Measurements from ENCODE around the gene AMIGO1. TPM values are rescaled to one million over a fixed set of nuclear protein-coding genes. Genes with fewer than 3 reads are reported as not detected.

AMIGO1 gene
- total and polyA plus RNA-seq, 10 of the 15 experiments (the other 5 are each of a cell fraction or from before 2014, with no cell fraction given): 0.02 to 0.28 (median 0.08) TPM; not detected in 1

DNA sequence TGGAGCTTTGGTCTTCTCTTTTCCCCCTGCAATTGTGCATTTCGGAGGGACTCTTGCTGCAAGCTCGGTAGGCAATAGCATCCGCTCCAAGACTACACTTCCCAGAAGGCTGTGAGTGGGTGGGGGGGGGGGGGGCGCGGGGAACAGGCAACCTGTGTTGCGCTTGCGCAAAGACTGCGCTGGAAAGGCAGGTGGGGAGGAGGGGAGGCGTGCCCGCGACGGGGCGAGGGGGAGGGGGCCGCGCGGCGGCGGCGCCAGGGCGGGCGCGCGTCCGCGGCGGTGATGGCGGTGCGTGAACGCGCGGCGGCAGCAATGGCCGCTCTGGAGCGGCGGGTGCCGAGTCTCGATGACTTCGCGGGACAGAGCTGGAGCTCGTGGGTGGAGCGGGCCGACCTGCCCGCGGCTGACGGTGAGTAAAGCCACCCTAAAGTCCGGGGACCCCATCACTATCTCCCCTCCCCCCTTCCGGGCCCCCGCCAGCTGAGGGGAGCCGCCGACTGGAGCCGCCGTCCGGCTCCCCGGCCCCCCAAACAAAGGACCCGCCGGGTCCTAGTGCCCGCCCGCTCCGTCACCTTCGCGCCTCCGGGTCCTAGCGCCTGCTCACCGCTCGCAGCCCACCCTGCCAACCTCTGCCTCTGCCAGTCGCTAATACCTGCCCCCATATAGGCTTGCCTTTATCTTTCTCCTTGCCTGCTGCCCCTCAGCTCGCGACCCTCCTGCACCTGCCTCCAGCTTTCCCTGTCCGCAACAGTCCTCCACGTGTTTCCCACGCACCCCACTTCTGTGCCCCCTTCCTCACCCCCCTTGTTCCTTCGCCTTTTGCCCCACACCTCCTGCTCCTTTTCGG lies 25.6 kb downstream of the AMIGO1 start, which contains the start of gene ATXN7L2 (continued):
- TF ChIP-seq, protein P1, sequence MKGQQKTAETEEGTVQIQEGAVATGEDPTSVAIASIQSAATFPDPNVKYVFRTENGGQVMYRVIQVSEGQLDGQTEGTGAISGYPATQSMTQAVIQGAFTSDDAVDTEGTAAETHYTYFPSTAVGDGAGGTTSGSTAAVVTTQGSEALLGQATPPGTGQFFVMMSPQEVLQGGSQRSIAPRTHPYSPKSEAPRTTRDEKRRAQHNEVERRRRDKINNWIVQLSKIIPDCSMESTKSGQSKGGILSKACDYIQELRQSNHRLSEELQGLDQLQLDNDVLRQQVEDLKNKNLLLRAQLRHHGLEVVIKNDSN (IDR thresholded peaks at IDR 0.05; ENCODE audit: borderline replicate concordance, extremely low read length, insufficient read depth, low read depth, low read length): no peak
- TF ChIP-seq CBX5 (IDR thresholded peaks at IDR 0.05; ENCODE audit: low read depth) (no peak), POLR2A (IDR thresholded peaks at IDR 0.05; ENCODE audit: low read depth, low read length) (peak; percentile 91), PAX8 (IDR thresholded peaks at IDR 0.05) (no peak), ZBTB11 (CRISPR knock-in tag; IDR thresholded peaks at IDR 0.05) (no peak), STAT1 (conservative IDR thresholded peaks at IDR 0.05) (no peak), HSF1 (IDR thresholded peaks at IDR 0.05; ENCODE audit: low read depth, low read length) (no peak), RAD21 (IDR thresholded peaks at IDR 0.05; ENCODE audit: insufficient read depth, low read depth, low read length) (no peak), MEF2B (IDR thresholded peaks at IDR 0.05; ENCODE audit: partially characterized antibody, poor library complexity, severe bottlenecking) (peak; percentile 70), PAX5 (IDR thresholded peaks at IDR 0.05; ENCODE audit: borderline replicate concordance, low read depth, low read length) (no peak; the same call in 1 of the 2 replicates), EGR1 (IDR thresholded peaks at IDR 0.05; ENCODE audit: borderline replicate concordance in 1 of 2, low read depth in 2 of 2, low read length in 2 of 2) (peak; percentile 42 to 98), FOS (IDR thresholded peaks at IDR 0.05; ENCODE audit: borderline replicate concordance, extremely low read depth, insufficient read length) (no peak), FOXK2 (IDR thresholded peaks at IDR 0.05) (0 out of 2 replicates have a peak, but pooled peaks have one; percentile 40), RAD51 (IDR thresholded peaks at IDR 0.05) (no peak), SMAD5 (IDR thresholded peaks at IDR 0.05; ENCODE audit: low read depth) (no peak), IRF3 (IDR thresholded peaks at IDR 0.05) (no peak), YBX1 (IDR thresholded peaks at IDR 0.05) (no peak), ZSCAN29 (IDR thresholded peaks at IDR 0.05) (0 out of 2 replicates have a peak, but pooled peaks have one; percentile 56), POLR2AphosphoS2 (IDR thresholded peaks at IDR 0.05; ENCODE audit: low read depth, low read length) (0 out of 2 replicates have a peak, but pooled peaks have one; percentile 60), TBL1XR1 (IDR thresholded peaks at IDR 0.05; ENCODE audit: low read depth, low read length) (peak; percentile 69; the same call in 1 of the 2 replicates)
- TF ChIP-seq, protein P2, sequence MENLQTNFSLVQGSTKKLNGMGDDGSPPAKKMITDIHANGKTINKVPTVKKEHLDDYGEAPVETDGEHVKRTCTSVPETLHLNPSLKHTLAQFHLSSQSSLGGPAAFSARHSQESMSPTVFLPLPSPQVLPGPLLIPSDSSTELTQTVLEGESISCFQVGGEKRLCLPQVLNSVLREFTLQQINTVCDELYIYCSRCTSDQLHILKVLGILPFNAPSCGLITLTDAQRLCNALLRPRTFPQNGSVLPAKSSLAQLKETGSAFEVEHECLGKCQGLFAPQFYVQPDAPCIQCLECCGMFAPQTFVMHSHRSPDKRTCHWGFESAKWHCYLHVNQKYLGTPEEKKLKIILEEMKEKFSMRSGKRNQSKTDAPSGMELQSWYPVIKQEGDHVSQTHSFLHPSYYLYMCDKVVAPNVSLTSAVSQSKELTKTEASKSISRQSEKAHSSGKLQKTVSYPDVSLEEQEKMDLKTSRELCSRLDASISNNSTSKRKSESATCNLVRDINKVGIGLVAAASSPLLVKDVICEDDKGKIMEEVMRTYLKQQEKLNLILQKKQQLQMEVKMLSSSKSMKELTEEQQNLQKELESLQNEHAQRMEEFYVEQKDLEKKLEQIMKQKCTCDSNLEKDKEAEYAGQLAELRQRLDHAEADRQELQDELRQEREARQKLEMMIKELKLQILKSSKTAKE (IDR thresholded peaks at IDR 0.05; ENCODE audit: low read depth, poor library complexity, severe bottlenecking): peak; percentile 57
